IPS DF 6.9 (cell line): ENCODE data around the gene ARMC5.
"Not testable (repeated sequence)": the region's sequence is repeated elsewhere in the genome, so short reads cannot be mapped to it uniquely, and the experiment has no call there.

Experiments used
- DNase-seq: peaks from one replicate; pipeline ENCODE4 v3.0.0-alpha.2; 2013; ENCODE audit warnings: low read depth, low spot score
- H3K27ac ChIP-seq: one replicate; pipeline ENCODE4 v1.5.1; 2013; ENCODE audit warnings: low read length, control low read depth
- H3K27me3 ChIP-seq: 2 replicates; pipeline ENCODE4 v1.6.1; 2013; ENCODE audit warnings: mild to moderate bottlenecking, low read length; ENCODE audit not compliant: control insufficient read depth, insufficient read depth
- H3K36me3 ChIP-seq: 2 replicates; pipeline ENCODE4 v1.6.1; 2013; ENCODE audit warnings: low read length; ENCODE audit not compliant: control insufficient read depth, insufficient read depth
- H3K4me1 ChIP-seq: 2 replicates; pipeline ENCODE4 v1.6.1; 2013; ENCODE audit warnings: low read length; ENCODE audit not compliant: control insufficient read depth, insufficient read depth
- H3K4me3 ChIP-seq: 2 replicates; pipeline ENCODE4 v1.5.1; 2013; ENCODE audit warnings: mild to moderate bottlenecking, low read length
- H3K9me3 ChIP-seq: 2 replicates; pipeline ENCODE4 v1.6.1; 2013; ENCODE audit warnings: low read length, inconsistent platforms; ENCODE audit not compliant: control insufficient read depth, insufficient read depth
- WGBS: extraction: QIAGEN DNeasy Blood & Tissue Kit; methylation state at CpG from one replicate; pipeline ENCODE4 v1.1.7; 2013; ENCODE audit warnings: mixed read lengths, missing lambda C conversion rate; ENCODE audit not compliant: insufficient read length, insufficient coverage; 5-methylcytosine and 5-hydroxymethylcytosine counted together

The ARMC5 gene

GRCh38 chr16:31478956-31479355 lies 19.7 kb downstream of the ARMC5 start:
- Histone ChIP-seq H3K27ac (no peak overlapping the region), H3K9me3 (no peaks in the 10 kb centered on the region), H3K4me1 (no peaks in the 10 kb centered on the region), H3K36me3 (no peaks in the 10 kb centered on the region), H3K4me3 (no peak overlapping the region), H3K27me3 (peaks cover 1% of the 10 kb centered on the region; the same call in 1 of the 2 replicates)
- DNase-seq = no peak
- WGBS = no CpG with 5 or more reads among the region's 3 CpGs

GRCh38 chr16:31479751-31480150 lies 20.4 kb downstream of the ARMC5 start:
- Histone ChIP-seq H3K27me3 (peaks cover 1% of the 10 kb centered on the region; the same call in 1 of the 2 replicates), H3K27ac (no peak overlapping the region), H3K9me3 (no peaks in the 10 kb centered on the region), H3K4me3 (no peak overlapping the region), H3K36me3 (no peaks in the 10 kb centered on the region), H3K4me1 (peaks cover 3% of the 10 kb centered on the region; the same call in 1 of the 2 replicates)
- no peak for DNase-seq
- WGBS = no CpG with 5 or more reads among the region's 9 CpGs

DNA sequence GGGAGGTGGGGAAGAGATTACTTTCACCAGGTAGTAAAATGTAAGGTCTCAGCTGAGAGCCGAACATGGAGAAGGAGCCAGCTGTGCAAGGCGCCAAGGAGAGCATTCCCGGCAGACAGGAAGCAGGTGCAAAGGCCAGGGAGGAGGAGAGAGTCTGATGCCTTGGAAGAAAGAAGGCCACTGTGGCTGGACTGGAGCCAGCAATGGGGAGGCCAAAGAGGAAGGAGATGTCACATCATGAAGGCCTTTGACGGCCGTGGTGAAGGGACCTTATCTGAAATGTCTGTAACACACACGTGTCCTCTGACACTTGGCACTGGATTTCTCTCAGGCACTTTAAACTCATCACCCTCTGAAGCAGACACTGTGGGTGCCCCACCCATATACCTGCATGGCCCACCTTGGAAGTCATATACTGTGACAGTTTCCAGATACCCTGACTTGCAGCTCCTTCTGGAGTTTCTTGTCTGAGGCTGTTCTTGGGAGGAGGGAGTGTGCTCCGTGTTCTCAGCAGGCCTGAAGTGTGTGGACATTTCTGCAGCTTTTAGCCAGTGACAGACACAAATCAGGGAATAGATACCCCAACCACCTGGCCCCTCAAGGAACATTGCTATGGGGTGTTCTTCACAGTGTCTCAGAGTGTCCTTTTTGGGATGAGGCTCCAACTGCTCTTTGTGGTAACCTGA lies 21.7 kb downstream of the ARMC5 start:
- no peak overlapping the region for H3K4me3 ChIP-seq
- peaks cover 1% of the 10 kb centered on the region; the same call in 1 of the 2 replicates for H3K27me3 ChIP-seq
- WGBS = no CpG with 5 or more reads among the region's 7 CpGs
- H3K27ac ChIP-seq = no peak overlapping the region
- H3K36me3 ChIP-seq = no peaks in the 10 kb centered on the region
- H3K9me3 ChIP-seq = no peaks in the 10 kb centered on the region
- DNase-seq = no peak
- H3K4me1 ChIP-seq = peaks cover 3% of the 10 kb centered on the region; the same call in 1 of the 2 replicates

GRCh38 chr16:31483081-31483480 lies 23.8 kb downstream of the ARMC5 start, which contains the start of gene SLC5A2:
SLC5A2 (plus strand) TSS chr16:31483123; CDS start chr16:31483137, 14 bp downstream.
- Histone ChIP-seq H3K4me1 (peaks cover 3% of the 10 kb centered on the region; the same call in 1 of the 2 replicates), H3K36me3 (no peaks in the 10 kb centered on the region), H3K4me3 (no peak within 1 kb of the TSS), H3K9me3 (no peaks in the 10 kb centered on the region), H3K27me3 (peaks cover 6% of the 10 kb centered on the region; the same call in 1 of the 2 replicates), H3K27ac (no peak within 1 kb of the TSS)
- WGBS = no CpG with 5 or more reads among the region's 4 CpGs
- DNase-seq = no peak

DNA sequence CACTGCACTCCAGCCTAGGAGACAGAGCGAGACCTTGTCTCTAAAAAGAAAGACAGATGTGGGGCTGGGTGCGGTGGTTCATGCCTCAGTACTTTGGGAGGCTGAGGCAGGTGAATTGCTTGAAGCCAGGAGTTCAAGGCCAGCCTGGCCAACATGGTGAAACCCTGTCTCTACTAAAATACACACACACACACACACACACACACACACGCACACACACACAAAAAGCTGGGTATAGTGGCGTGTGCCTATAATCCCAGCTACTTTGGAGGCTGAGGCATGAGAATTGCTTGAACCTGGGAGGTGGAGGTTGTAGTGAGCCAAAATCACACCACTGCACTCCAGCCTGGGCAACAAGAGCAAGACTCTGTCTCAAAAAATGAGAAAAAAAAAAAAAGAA lies 24.7 kb downstream of the ARMC5 start:
- no CpG with 5 or more reads among the region's 4 CpGs for WGBS
- not testable (repeated sequence) for H3K4me3 ChIP-seq, DNase-seq, H3K4me1 ChIP-seq, H3K27ac ChIP-seq, H3K9me3 ChIP-seq, H3K36me3 ChIP-seq, H3K27me3 ChIP-seq

GRCh38 chr16:31484491-31485171 lies 25.3 kb downstream of the ARMC5 start:
- Histone ChIP-seq H3K27ac (no peak overlapping the region), H3K9me3 (no peaks in the 10 kb centered on the region), H3K36me3 (no peaks in the 10 kb centered on the region), H3K4me1 (peaks cover 3% of the 10 kb centered on the region; the same call in 1 of the 2 replicates), H3K27me3 (peaks cover 8% of the 10 kb centered on the region; the same call in 1 of the 2 replicates), H3K4me3 (no peak overlapping the region)
- WGBS = no CpG with 5 or more reads among the region's 14 CpGs
- no peak for DNase-seq

DNA sequence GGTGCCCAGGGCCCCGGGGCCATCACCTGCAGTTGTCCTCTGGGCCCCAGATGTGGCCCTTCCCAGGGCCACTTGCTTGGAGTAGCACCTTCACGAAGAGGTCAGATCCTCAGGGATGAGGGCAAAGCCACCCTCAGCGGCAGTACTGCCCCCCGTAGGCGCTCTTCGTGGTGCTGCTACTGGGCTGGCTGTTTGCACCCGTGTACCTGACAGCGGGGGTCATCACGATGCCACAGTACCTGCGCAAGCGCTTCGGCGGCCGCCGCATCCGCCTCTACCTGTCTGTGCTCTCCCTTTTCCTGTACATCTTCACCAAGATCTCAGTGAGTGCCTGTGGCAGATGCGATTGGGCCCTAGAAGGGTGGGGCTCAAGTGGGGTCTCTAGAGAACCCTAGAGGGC lies 26.3 kb downstream of the ARMC5 start:
- Histone ChIP-seq H3K9me3 (no peaks in the 10 kb centered on the region), H3K27ac (no peak overlapping the region), H3K4me3 (no peak overlapping the region), H3K4me1 (peaks cover 3% of the 10 kb centered on the region; the same call in 1 of the 2 replicates), H3K27me3 (peaks cover 8% of the 10 kb centered on the region; the same call in 1 of the 2 replicates), H3K36me3 (no peaks in the 10 kb centered on the region)
- DNase-seq = no peak
- no CpG with 5 or more reads among the region's 17 CpGs for WGBS

GRCh38 chr16:31486045-31486444 lies 26.7 kb downstream of the ARMC5 start:
- Histone ChIP-seq H3K27me3 (peaks cover 8% of the 10 kb centered on the region; the same call in 1 of the 2 replicates), H3K9me3 (no peaks in the 10 kb centered on the region), H3K27ac (no peak overlapping the region), H3K36me3 (no peaks in the 10 kb centered on the region), H3K4me3 (no peak overlapping the region), H3K4me1 (peaks cover 3% of the 10 kb centered on the region; the same call in 1 of the 2 replicates)
- no CpG with 5 or more reads among the region's 5 CpGs for WGBS
- no peak for DNase-seq

DNA sequence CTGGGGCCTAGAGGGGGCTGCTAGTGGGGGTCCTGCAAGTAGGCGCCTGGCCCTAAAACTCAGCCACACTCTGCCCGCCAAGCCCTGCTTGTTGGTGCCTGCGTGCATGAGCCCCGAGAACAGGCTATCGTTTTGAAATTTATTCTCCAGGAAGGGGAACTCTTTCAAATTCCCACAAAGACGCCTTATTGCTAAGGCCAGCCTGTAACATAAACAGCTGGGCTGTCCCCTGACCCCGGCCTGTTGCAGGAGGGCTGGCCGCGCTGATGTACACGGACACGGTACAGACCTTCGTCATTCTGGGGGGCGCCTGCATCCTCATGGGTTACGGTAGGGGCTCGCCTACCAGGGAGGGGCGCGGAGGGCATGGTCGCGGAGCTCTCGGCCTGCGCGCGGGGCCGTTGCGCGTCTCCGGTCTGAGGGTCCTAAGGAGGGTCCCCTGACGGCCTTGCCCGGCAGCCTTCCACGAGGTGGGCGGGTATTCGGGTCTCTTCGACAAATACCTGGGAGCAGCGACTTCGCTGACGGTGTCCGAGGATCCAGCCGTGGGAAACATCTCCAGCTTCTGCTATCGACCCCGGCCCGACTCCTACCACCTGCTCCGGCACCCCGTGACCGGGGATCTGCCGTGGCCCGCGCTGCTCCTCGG lies 27.9 kb downstream of the ARMC5 start:
- Histone ChIP-seq H3K4me1 (peaks cover 3% of the 10 kb centered on the region; the same call in 1 of the 2 replicates), H3K27me3 (peaks cover 8% of the 10 kb centered on the region; the same call in 1 of the 2 replicates), H3K27ac (no peak overlapping the region), H3K36me3 (no peaks in the 10 kb centered on the region), H3K9me3 (no peaks in the 10 kb centered on the region), H3K4me3 (peak overlapping the region; percentile 47; the same call in 1 of the 2 replicates)
- no peak for DNase-seq
- no CpG with 5 or more reads among the region's 48 CpGs for WGBS
